Nephron (organoid): Measurements from ENCODE around the gene TBC1D23.
"Not testable (repeated sequence)": the region's sequence is repeated elsewhere in the genome, so short reads cannot be mapped to it uniquely, and the experiment has no call there.

Experiments used
- H3K27ac Mint-ChIP-seq, 3 experiments: 2 replicates each; pipeline ENCODE4 v1.8.0; 2020; ENCODE audit warnings: mixed read lengths in 3 of 3, mild to moderate bottlenecking in 2 of 3, moderate library complexity in 1 of 3
- H3K27me3 Mint-ChIP-seq: 2 replicates; pipeline ENCODE4 v1.8.0; 2021; ENCODE audit warnings: low read depth, mild to moderate bottlenecking, moderate library complexity, mixed read lengths
- H3K36me3 Mint-ChIP-seq: 2 replicates; pipeline ENCODE4 v1.8.0; 2020; ENCODE audit warnings: low read depth, mixed read lengths
- H3K4me1 Mint-ChIP-seq: 2 replicates; pipeline ENCODE4 v1.8.0; 2020; ENCODE audit warnings: mixed read lengths
- H3K4me3 Mint-ChIP-seq, 3 experiments: 2 replicates each; pipeline ENCODE4 v1.8.0; 2020; ENCODE audit warnings: mild to moderate bottlenecking in 3 of 3, mixed read lengths in 3 of 3, moderate library complexity in 2 of 3
- H3K9me3 Mint-ChIP-seq: 2 replicates; pipeline ENCODE4 v1.8.0; 2020; ENCODE audit warnings: mixed read lengths
- CTCF ChIP-seq, 3 experiments: fragments of 200-600 bp; sonication (generic); IDR thresholded peaks; one replicate each; pipeline ENCODE4 v1.5.0; 2021; ENCODE audit warnings: antibody characterized with exemption in 3 of 3; ENCODE audit not compliant: unreplicated experiment in 3 of 3

Gene TBC1D23

GRCh38 chr3:100334488-100335351, 73.9 kb downstream of the TBC1D23 start, which contains the start of gene NIT2:
Gene NIT2 (plus strand): TSS chr3:100334757. CDS start chr3:100334792, 35 bp downstream.
- H3K36me3 Mint-ChIP-seq = no peaks in the 10 kb centered on the region
- H3K9me3 Mint-ChIP-seq = no peaks in the 10 kb centered on the region
- H3K4me3 Mint-ChIP-seq = peak within 1 kb of the TSS; percentile 85 to 93 (median 93)
- peak within 1 kb of the TSS; percentile 74 to 88 (median 86) for H3K27ac Mint-ChIP-seq
- TF ChIP-seq CTCF (IDR thresholded peaks at IDR 0.05; ENCODE audit: unreplicated experiment in 3 of 3) = no peak
- H3K27me3 Mint-ChIP-seq = no peaks in the 10 kb centered on the region
- peaks cover 12% of the 10 kb centered on the region for H3K4me1 Mint-ChIP-seq

- TF ChIP-seq CTCF (IDR thresholded peaks at IDR 0.05; ENCODE audit: unreplicated experiment in 3 of 3) = no peak
- Mint-ChIP-seq H3K9me3 (no peaks in the 10 kb centered on the region), H3K36me3 (peaks cover under 1% of the 10 kb centered on the region), H3K4me3 (peak overlapping the region; percentile 85 to 93 (median 93)), H3K4me1 (peaks cover 12% of the 10 kb centered on the region), H3K27ac (peak overlapping the region; percentile 74 to 88 (median 86)), H3K27me3 (no peaks in the 10 kb centered on the region)
These were observed 74.6 kb downstream of the TBC1D23 start for GRCh38 chr3:100335434-100335833.

- peak overlapping the region in 2 of 3 experiments; percentile 86 to 88 for H3K27ac Mint-ChIP-seq
These were observed 75.4 kb downstream of the TBC1D23 start for GRCh38 chr3:100336229-100336628.

GRCh38 chr3:100338911-100339310, 78.1 kb downstream of the TBC1D23 start:
- Mint-ChIP-seq H3K27ac (peak overlapping the region in 1 of 3 experiments; percentile 8), H3K27me3 (no peaks in the 10 kb centered on the region), H3K9me3 (peaks cover 6% of the 10 kb centered on the region), H3K4me3 (no peak overlapping the region), H3K4me1 (peaks cover 12% of the 10 kb centered on the region), H3K36me3 (peaks cover 29% of the 10 kb centered on the region)
- TF ChIP-seq CTCF (IDR thresholded peaks at IDR 0.05; ENCODE audit: unreplicated experiment in 3 of 3) = no peak

More at GRCh38 chr3:100336229-100336628, 75.4 kb downstream of the TBC1D23 start:
- not testable (repeated sequence) for H3K9me3 Mint-ChIP-seq, H3K36me3 Mint-ChIP-seq, H3K27me3 Mint-ChIP-seq
- H3K4me1 Mint-ChIP-seq = peaks cover 12% of the 10 kb centered on the region
- peak overlapping the region; percentile 85 to 93 (median 93) for H3K4me3 Mint-ChIP-seq

- H3K9me3 Mint-ChIP-seq = peaks cover 6% of the 10 kb centered on the region
- H3K4me1 Mint-ChIP-seq = peaks cover 12% of the 10 kb centered on the region
- H3K27me3 Mint-ChIP-seq = no peaks in the 10 kb centered on the region
- no peak for TF ChIP-seq CTCF (IDR thresholded peaks at IDR 0.05; ENCODE audit: unreplicated experiment in 3 of 3)
- H3K36me3 Mint-ChIP-seq = peaks cover 36% of the 10 kb centered on the region
- H3K27ac Mint-ChIP-seq = no peak overlapping the region
- H3K4me3 Mint-ChIP-seq = no peak overlapping the region
These were observed 79.0 kb downstream of the TBC1D23 start for GRCh38 chr3:100339786-100340185.

- Mint-ChIP-seq H3K36me3 (peaks cover 41% of the 10 kb centered on the region), H3K27ac (no peak overlapping the region), H3K9me3 (peaks cover 6% of the 10 kb centered on the region), H3K4me1 (peaks cover 6% of the 10 kb centered on the region), H3K27me3 (no peaks in the 10 kb centered on the region), H3K4me3 (no peak overlapping the region)
- no peak for TF ChIP-seq CTCF (IDR thresholded peaks at IDR 0.05; ENCODE audit: unreplicated experiment in 3 of 3)
These were observed 79.7 kb downstream of the TBC1D23 start for GRCh38 chr3:100340527-100340926.
